H1 (cell line): ENCODE results near the gene MYG1. TPM values are rescaled to one million over a fixed set of nuclear protein-coding genes. Genes with fewer than 3 reads are reported as not detected.
A peak's percentile ranks its signal among the peaks of the same experiment; 100 is the strongest.

Experiments used
- CTCF ChIA-PET: fragments of 300-600 bp; sonication (Branson Sonifier 250); formaldehyde crosslinking; loops from one replicate; lab custom pipeline; 2021; ENCODE audit not compliant: partially characterized antibody; lab: Charles Lee
- POLR2A ChIA-PET: fragments of 300-600 bp; sonication (Branson Sonifier 250); formaldehyde crosslinking; loops from one replicate; lab custom pipeline; 2021; ENCODE audit warnings: inconsistent platforms; ENCODE audit not compliant: partially characterized antibody; lab: Charles Lee
- DNase-seq, 2 experiments: peaks; one replicate each; pipeline versions ENCODE4 v3.0.0 to v3.0.0-alpha.2; 2010 to 2022; ENCODE audit warnings: low spot score in 2 of 2, low read depth in 1 of 2, mixed read lengths in 1 of 2
- FAIRE-seq: peaks from 2 replicates; lab custom pipeline; 2011; peaks lifted over from hg19 to GRCh38; lab: Jason Lieb, UNC
- H2AFZ ChIP-seq: 2 replicates; pipeline ENCODE4 v1.8.1; 2012; ENCODE audit warnings: low read length, inconsistent platforms
- H2AK5ac ChIP-seq: 2 replicates; pipeline ENCODE4 v1.6.1; 2013; ENCODE audit warnings: low read depth, low read length
- H2BK120ac ChIP-seq: replicated peaks from 2 replicates; pipeline ENCODE3; 2013; ENCODE audit warnings: low read depth, low read length, inconsistent platforms
- H2BK12ac ChIP-seq: 2 replicates; pipeline ENCODE4 v1.6.1; 2013; ENCODE audit warnings: low read depth, low read length
- H2BK15ac ChIP-seq: 2 replicates; pipeline ENCODE4 v1.6.1; 2013; ENCODE audit warnings: low read length
- H2BK20ac ChIP-seq: 2 replicates; pipeline ENCODE4 v1.6.1; 2013; ENCODE audit warnings: low read length
- H2BK5ac ChIP-seq: 2 replicates; pipeline ENCODE4 v1.6.1; 2013; ENCODE audit warnings: low read depth, low read length
- H3K14ac ChIP-seq: 2 replicates; pipeline ENCODE4 v1.6.1; 2013; ENCODE audit warnings: inconsistent platforms; ENCODE audit not compliant: insufficient read length
- H3K18ac ChIP-seq: 2 replicates; pipeline ENCODE4 v1.6.1; 2013; ENCODE audit warnings: low read length; ENCODE audit errors: extremely low read depth
- H3K23ac ChIP-seq: 2 replicates; pipeline ENCODE4 v1.6.1; 2013; ENCODE audit warnings: inconsistent platforms; ENCODE audit not compliant: insufficient read length
- H3K23me2 ChIP-seq: 2 replicates; pipeline ENCODE4 v1.6.1; 2013; ENCODE audit warnings: low read depth, low read length
- H3K27ac ChIP-seq: 2 replicates; pipeline ENCODE4 v1.6.1; 2011; ENCODE audit warnings: low read depth, low read length, inconsistent platforms
- H3K27me3 ChIP-seq, 4 experiments: replicated peaks in 1 of 4; 1 replicate in 1 of 4; 2 replicates in 3 of 4; pipeline versions ENCODE4 v1.6.1 to v1.8.1; 2011 to 2013; ENCODE audit warnings: low read length in 3 of 4, mild to moderate bottlenecking in 3 of 4, inconsistent platforms in 2 of 4, mixed read lengths in 2 of 4, moderate library complexity in 1 of 4; ENCODE audit not compliant: control insufficient read depth in 3 of 4, insufficient read depth in 3 of 4; ENCODE audit errors: extremely low read depth in 1 of 4
- H3K36me3 ChIP-seq, 4 experiments: 2 replicates each; pipeline versions ENCODE4 v1.6.1 to v1.8.1; 2011 to 2013; ENCODE audit warnings: mild to moderate bottlenecking in 4 of 4, low read length in 3 of 4, moderate library complexity in 2 of 4, control low read depth in 1 of 4, inconsistent platforms in 1 of 4; ENCODE audit not compliant: insufficient read depth in 4 of 4, control insufficient read depth in 2 of 4
- H3K4ac ChIP-seq: replicated peaks from 2 replicates; pipeline ENCODE3; 2013; ENCODE audit warnings: low read length, low read depth, mixed read lengths, inconsistent platforms; ENCODE audit not compliant: insufficient read length
- H3K4me1 ChIP-seq, 4 experiments: replicated peaks in 1 of 4; 1 replicate in 1 of 4; 2 replicates in 3 of 4; pipeline versions ENCODE4 v1.6.1 to v1.8.1; 2011 to 2013; ENCODE audit warnings: low read length in 3 of 4, inconsistent platforms in 2 of 4, mixed read lengths in 1 of 4; ENCODE audit not compliant: insufficient read depth in 4 of 4, control insufficient read depth in 3 of 4
- H3K4me2 ChIP-seq, 2 experiments: 2 replicates each; pipeline versions ENCODE4 v1.6.1 to v1.8.1; 2011 to 2013; ENCODE audit warnings: low read depth in 2 of 2, low read length in 2 of 2, control low read depth in 1 of 2, inconsistent platforms in 1 of 2, mild to moderate bottlenecking in 1 of 2; ENCODE audit not compliant: insufficient read depth in 1 of 2
- H3K4me3 ChIP-seq, 4 experiments: fragments of 200-600, 300-600 bp in 1 of 4; sonication (generic), shearing (Covaris generic), sonication (Bioruptor Twin) in 1 of 4; 2 replicates each; pipeline versions ENCODE4 v1.5.1 to v1.8.1; 2011 to 2016; ENCODE audit warnings: low read length in 4 of 4, low read depth in 3 of 4, control low read depth in 2 of 4, inconsistent platforms in 2 of 4, mild to moderate bottlenecking in 2 of 4, mixed read lengths in 1 of 4, moderate library complexity in 1 of 4; ENCODE audit not compliant: insufficient read depth in 2 of 4; ENCODE audit errors: extremely low read depth in 1 of 4
- H3K56ac ChIP-seq: replicated peaks from 2 replicates; pipeline ENCODE3; 2013; ENCODE audit warnings: low read depth, mild to moderate bottlenecking, mixed read lengths, low read length, inconsistent platforms; ENCODE audit not compliant: insufficient read length
- H3K79me1 ChIP-seq: 2 replicates; pipeline ENCODE4 v1.6.1; 2013; ENCODE audit warnings: low read depth, low read length, control low read depth
- H3K79me2 ChIP-seq, 2 experiments: 2 replicates each; pipeline versions ENCODE4 v1.6.1 to v1.8.1; 2012 to 2013; ENCODE audit warnings: low read length in 2 of 2, mild to moderate bottlenecking in 2 of 2, inconsistent platforms in 1 of 2; ENCODE audit not compliant: insufficient read depth in 2 of 2, control insufficient read depth in 1 of 2
- H3K9ac ChIP-seq, 4 experiments: replicated peaks in 1 of 4; 1 replicate in 1 of 4; 2 replicates in 3 of 4; pipeline versions ENCODE4 v1.6.1 to v1.8.1; 2011 to 2013; ENCODE audit warnings: low read depth in 3 of 4, low read length in 3 of 4, control low read depth in 2 of 4, mild to moderate bottlenecking in 2 of 4, moderate library complexity in 2 of 4, inconsistent platforms in 1 of 4; ENCODE audit errors: extremely low read depth in 1 of 4
- H3K9me3 ChIP-seq, 2 experiments: 2 replicates each; pipeline versions ENCODE4 v1.6.1 to v1.8.1; 2012 to 2013; ENCODE audit warnings: mild to moderate bottlenecking in 2 of 2, moderate library complexity in 2 of 2, control low read depth in 1 of 2, inconsistent platforms in 1 of 2, low read depth in 1 of 2, low read length in 1 of 2, mixed read lengths in 1 of 2; ENCODE audit not compliant: insufficient read depth in 2 of 2
- H4K20me1 ChIP-seq, 2 experiments: replicated peaks in 1 of 2; 2 replicates each; pipeline versions ENCODE3 to v1.8.1; 2011 to 2013; ENCODE audit warnings: inconsistent platforms in 2 of 2, low read length in 2 of 2, mild to moderate bottlenecking in 1 of 2; ENCODE audit not compliant: insufficient read depth in 2 of 2, control insufficient read depth in 1 of 2
- H4K5ac ChIP-seq: 2 replicates; pipeline ENCODE4 v1.6.1; 2013; ENCODE audit warnings: low read length, low read depth, mixed read lengths, inconsistent platforms; ENCODE audit not compliant: insufficient read length
- H4K8ac ChIP-seq: 2 replicates; pipeline ENCODE4 v1.8.0; 2013; ENCODE audit warnings: mild to moderate bottlenecking, moderate library complexity, low read length, inconsistent platforms; ENCODE audit not compliant: insufficient read depth; ENCODE audit errors: extremely low read depth
- H4K91ac ChIP-seq: replicated peaks from 2 replicates; pipeline ENCODE3; 2013; ENCODE audit warnings: low read length, mixed read lengths, inconsistent platforms; ENCODE audit not compliant: insufficient read length
- CREB1 ChIP-seq: IDR thresholded peaks from 2 replicates; pipeline ENCODE4 v1.6.1; 2012; ENCODE audit warnings: inconsistent platforms
- JUND ChIP-seq: IDR thresholded peaks from 2 replicates; pipeline ENCODE4 v1.6.1; 2011; ENCODE audit warnings: mild to moderate bottlenecking, improper control_type of control experiment, low read length
- KDM4A ChIP-seq: IDR thresholded peaks from one replicate; pipeline ENCODE4 v1.7.1; 2012; ENCODE audit warnings: low read depth, mild to moderate bottlenecking, moderate library complexity, low read length, inconsistent platforms; ENCODE audit not compliant: severe bottlenecking
- KDM5A ChIP-seq: fragments of 200-600 bp; IDR thresholded peaks from 2 replicates; pipeline ENCODE4 v1.7.1; 2012; ENCODE audit warnings: mild to moderate bottlenecking, low read length, inconsistent platforms, mixed read lengths
- RFX5 ChIP-seq: IDR thresholded peaks from 2 replicates; pipeline ENCODE4 v1.6.1; 2011; ENCODE audit warnings: low read depth, low read length, improper control_type of control experiment, borderline replicate concordance
- SAP30 ChIP-seq: fragments of 300-600 bp; sonication (generic); IDR thresholded peaks from 2 replicates; pipeline ENCODE4 v1.7.1; 2012; ENCODE audit warnings: low read length, moderate library complexity, mild to moderate bottlenecking, inconsistent platforms; ENCODE audit not compliant: insufficient read depth, insufficient replicate concordance
- TAF1 ChIP-seq: IDR thresholded peaks from 2 replicates; pipeline ENCODE4 v1.6.1; 2011; ENCODE audit warnings: mild to moderate bottlenecking, low read depth, low read length
- WGBS, 2 experiments: shearing (Covaris generic) in 1 of 2; methylation state at CpG; one replicate each; pipeline versions ENCODE4 v1.1.6 to v1.1.7; 2013 to 2015; ENCODE audit warnings: low lambda C conversion rate in 2 of 2, mixed read lengths in 2 of 2, inconsistent platforms in 1 of 2, low coverage in 1 of 2, missing lambda C conversion rate in 1 of 2; ENCODE audit not compliant: insufficient replicate concordance in 2 of 2, insufficient coverage in 1 of 2, insufficient read length in 1 of 2; ENCODE audit errors: extremely low coverage in 1 of 2, missing lambda C conversion rate in 1 of 2; 5-methylcytosine and 5-hydroxymethylcytosine counted together
- polyA plus RNA-seq, 7 experiments: library from polyadenylated mRNA; depleted of rRNA in 3 of 7; stranded (reverse) in 5 of 7; unstranded in 2 of 7; fragments of >200 nt in 5 of 7; fragments of 200-250 nt in 2 of 7; gene quantifications; 1 replicate in 5 of 7; 2 replicates in 1 of 7; 4 replicates in 1 of 7; pipeline versions ENCODE4 v1.2.1 to v1.2.3, GENCODE V29; 2011 to 2013; ENCODE audit warnings: missing spikeins in 2 of 7, mixed read lengths in 2 of 7
- total RNA-seq: library from RNA; stranded (reverse); fragmentation: NEBNext Ultra II Directional; extraction: Animal tissue kit (Norgen Biotek cat#: 25700); gene quantifications from 2 replicates; pipeline ENCODE4 v1.2.1, GENCODE V29; 2021

Gene MYG1
- total and polyA plus RNA-seq, 2 of the 8 experiments (the other 6 are each of a cell fraction or from before 2014, with no cell fraction given): 83.3 to 104 TPM

DNA sequence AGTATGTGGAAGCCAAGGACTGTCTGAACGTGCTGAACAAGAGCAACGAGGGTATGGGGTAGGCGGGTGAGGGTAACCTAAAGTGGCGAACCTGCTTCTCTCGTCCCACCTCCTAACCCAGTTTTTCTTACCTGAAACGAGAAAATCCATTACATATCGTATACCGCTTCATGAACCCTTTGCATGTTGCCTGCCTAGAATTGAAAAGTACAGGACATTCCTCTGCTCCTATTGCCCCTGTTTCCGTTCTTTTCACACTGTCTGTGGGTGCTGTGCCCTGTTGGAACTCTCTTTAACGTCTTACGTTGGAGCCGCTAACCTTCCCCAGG, 3.6 kb upstream of the MYG1 start:
- peak overlapping the region; percentile 93 to 95 for H3K4me2 ChIP-seq
- H4K91ac ChIP-seq: no peak overlapping the region
- H4K5ac ChIP-seq: no peak overlapping the region
- peaks cover 5 to 24% of the 10 kb centered on the region in 2 experiments; a peak in 3 of 4 replicates for H3K79me2 ChIP-seq
- H3K9ac ChIP-seq: peak overlapping the region; percentile 90 to 95 (median 92)
- 9% methylated on average over 12 of the region's 12 CpGs; no CpG with 5 or more reads in 1 of the 2 experiments for WGBS, 2 experiments
- H2BK15ac ChIP-seq: no peak overlapping the region
- peak overlapping the region; percentile 97 for H2AFZ ChIP-seq
- no peaks in the 10 kb centered on the region for H4K20me1 ChIP-seq
- no peak overlapping the region for H3K56ac ChIP-seq
- H3K79me1 ChIP-seq: peaks cover 4% of the 10 kb centered on the region; the same call in 1 of the 2 replicates
- H3K18ac ChIP-seq: no peak overlapping the region
- H2BK5ac ChIP-seq: peak overlapping the region; percentile 61; the same call in 1 of the 2 replicates
- no peak overlapping the region for H2BK120ac ChIP-seq
- H2BK12ac ChIP-seq: no peak overlapping the region
- TF ChIP-seq KDM5A: 0 out of 2 replicates have a peak, but pooled peaks have one; percentile 12
- no peak for TF ChIP-seq JUND
- TF ChIP-seq TAF1: no peak
- peak; percentile 70 for TF ChIP-seq SAP30
- TF ChIP-seq CREB1: no peak
- TF ChIP-seq RFX5: no peak
- TF ChIP-seq KDM4A: peak; percentile 4
- no peak overlapping the region for H3K4ac ChIP-seq
- FAIRE-seq (no peak), DNase-seq (no peak)
- H3K9me3 ChIP-seq: no peaks in the 10 kb centered on the region
- no peak overlapping the region for H3K14ac ChIP-seq
- no peak overlapping the region for H2BK20ac ChIP-seq
- peak overlapping the region; percentile 70 for H3K27ac ChIP-seq
- peaks cover 8 to 20% (median 18%) of the 10 kb centered on the region in 4 experiments; a peak in 7 of 8 replicates for H3K36me3 ChIP-seq
- peaks cover 0 to 5% (median 3%) of the 10 kb centered on the region in 4 experiments; a peak in 5 of 7 replicates for H3K4me1 ChIP-seq
- CTCF ChIA-PET: interaction anchor here (0.9 to 28.3 kb wide), 10 partner anchors 10 to 137 kb away, joined by 3 to 573 read pairs (median 6); partner anchors contain the start of genes AAAS and ITGB7
- peaks cover 12% of the 10 kb centered on the region for H3K23me2 ChIP-seq
- H3K27me3 ChIP-seq: no peaks in the 10 kb centered on the region
- H3K23ac ChIP-seq: no peak overlapping the region
- POLR2A ChIA-PET: interaction anchor here (0.7 to 6.7 kb wide), 21 partner anchors 8 to 216 kb away, joined by 3 to 76 read pairs (median 5); partner anchors contain the start of genes AAAS, ESPL1, SPRYD3 and TARBP2
- H3K4me3 ChIP-seq: peak overlapping the region; percentile 70 to 100 (median 100)
- no peak overlapping the region for H2AK5ac ChIP-seq
- peak overlapping the region; percentile 94; the same call in 1 of the 2 replicates for H4K8ac ChIP-seq
